T-helper 9 cell (primary cell): ENCODE measurements around the gene ST8SIA3.
"Not testable (repeated sequence)": the region's sequence is repeated elsewhere in the genome, so short reads cannot be mapped to it uniquely, and the experiment has no call there.

ENCODE experiments used
- DNase-seq: peaks from one replicate; pipeline ENCODE4 v3.0.0-alpha.2; 2020

ST8SIA3 gene

DNA sequence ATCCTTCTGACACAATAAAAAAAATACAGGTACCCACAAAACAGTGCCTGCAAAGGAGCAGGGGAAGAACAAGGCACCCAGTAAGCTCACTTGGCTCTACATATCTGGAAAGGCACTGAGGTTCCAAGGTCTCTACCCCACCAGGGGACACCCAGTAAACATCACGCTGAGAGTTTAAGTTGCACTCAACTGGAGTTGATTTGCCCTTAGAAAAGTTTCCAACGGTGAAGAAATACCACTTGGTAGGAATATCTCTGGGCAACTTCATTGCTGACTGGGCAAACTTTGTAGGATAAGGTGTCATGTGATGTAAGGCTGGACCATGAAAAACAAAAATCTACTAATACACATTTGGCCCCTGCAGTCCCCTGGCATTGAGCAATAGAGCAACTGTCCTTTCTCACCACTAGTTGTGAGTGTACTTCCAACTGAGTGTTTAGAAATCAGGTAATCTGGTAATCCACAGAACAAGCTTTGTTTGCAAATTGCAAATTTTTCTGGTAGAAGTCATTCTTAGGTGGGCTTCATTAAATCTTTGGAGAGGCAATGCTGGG is 14.2 kb downstream of the ST8SIA3 start:
- no peak for DNase-seq

DNA sequence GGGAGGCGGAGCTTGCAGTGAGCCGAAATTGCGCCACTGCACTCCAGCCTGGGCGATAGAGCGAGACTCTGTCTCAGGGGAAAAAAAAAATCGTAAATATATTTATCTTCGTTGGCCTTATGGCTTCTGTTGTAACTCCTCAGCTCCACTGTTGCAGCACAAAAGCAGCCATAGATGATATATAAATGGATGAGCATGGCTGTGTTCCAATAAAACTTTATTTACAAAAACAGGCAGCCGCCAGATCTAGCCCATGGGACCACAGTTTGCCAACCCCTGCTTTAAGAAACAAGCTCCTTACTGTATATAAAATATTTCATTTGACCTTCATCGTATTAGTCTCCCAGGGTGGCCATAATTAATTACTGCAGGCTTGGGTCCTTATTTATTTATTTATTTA is 20.1 kb downstream of the ST8SIA3 start:
- DNase-seq = no peak

DNA sequence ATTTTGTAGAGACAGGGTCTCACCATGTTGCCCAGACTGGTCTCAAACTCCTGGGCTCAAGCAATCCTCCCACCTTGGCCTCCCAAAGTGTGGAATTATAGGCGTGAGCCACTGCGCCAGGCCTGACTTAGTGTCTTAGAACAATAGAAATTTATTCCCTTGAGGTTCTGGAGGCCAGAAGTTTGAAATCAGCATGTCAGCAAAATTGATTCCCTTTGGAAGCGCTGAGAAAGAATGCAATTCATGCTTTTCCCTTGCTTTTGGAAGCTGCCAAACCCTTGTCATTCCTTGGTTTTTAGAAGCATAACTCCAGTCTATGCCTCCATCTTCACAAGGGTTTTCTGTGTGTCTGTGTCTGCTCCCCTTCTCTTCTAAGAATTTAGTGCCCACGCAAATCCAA is 20.7 kb downstream of the ST8SIA3 start:
- DNase-seq = no peak

DNA sequence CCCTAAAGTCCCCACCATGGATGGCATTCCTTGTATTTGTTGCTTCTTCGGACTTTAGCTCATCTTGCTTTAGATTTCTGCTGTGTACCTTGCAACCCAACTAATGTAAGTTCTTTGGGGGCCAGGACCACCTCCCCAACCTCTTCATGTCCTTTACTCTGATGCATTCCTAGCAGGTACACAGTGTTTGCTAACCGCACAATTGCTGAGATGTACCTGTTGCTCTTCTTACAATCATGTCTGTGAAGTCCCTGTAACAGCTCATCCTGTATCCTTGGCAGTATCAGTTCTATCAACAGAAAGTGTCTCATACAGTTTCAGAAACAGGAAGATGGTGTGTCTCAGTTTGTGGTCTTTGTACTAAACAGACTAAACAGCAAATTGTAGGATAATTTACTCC is 24.1 kb downstream of the ST8SIA3 start:
- DNase-seq = no peak

GRCh38 chr18:57389271-57389670 is 36.9 kb downstream of the ST8SIA3 start:
- DNase-seq = no peak

GRCh38 chr18:57390044-57390443 is 37.7 kb downstream of the ST8SIA3 start:
- DNase-seq = no peak

GRCh38 chr18:57394749-57395148 is 42.4 kb downstream of the ST8SIA3 start:
- DNase-seq = not testable (repeated sequence)

- not testable (repeated sequence) for DNase-seq
Measured at GRCh38 chr18:57396831-57397230, 44.5 kb downstream of the ST8SIA3 start.

DNA sequence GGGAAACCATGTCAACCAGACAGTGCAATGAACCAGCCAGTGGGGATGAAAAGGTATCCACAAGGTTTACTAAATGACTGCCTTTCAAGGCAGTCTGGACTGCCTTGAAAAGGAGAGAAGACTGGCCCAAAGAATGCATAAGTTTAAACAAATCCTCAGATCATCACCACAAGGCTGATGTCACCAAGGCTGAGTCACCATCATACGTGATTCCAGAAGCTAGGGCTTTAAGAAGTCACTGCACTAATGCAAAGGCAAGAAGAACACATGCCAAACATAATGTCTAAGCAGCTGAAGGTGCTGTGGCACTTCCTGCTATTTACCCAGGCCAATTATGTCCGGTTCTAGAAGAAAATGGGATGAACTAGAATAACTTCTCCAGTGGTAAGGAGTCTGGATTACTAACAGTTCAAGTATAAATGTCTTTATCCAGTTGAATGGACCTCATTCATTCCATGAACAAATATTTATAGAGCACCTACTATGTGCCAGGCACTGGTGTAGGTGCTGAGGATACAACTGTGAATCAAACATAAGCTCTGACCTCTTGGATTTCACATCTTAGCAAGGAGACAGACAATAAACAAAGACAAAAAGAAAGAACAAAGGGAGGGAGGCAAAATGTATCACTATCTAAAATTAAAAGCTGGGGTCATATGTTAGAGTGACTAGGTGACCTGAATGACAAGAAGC is 45.2 kb downstream of the ST8SIA3 start:
- no peak for DNase-seq

GRCh38 chr18:57404345-57404744 is 52.0 kb downstream of the ST8SIA3 start:
- no peak for DNase-seq

GRCh38 chr18:57409650-57410049 is 57.3 kb downstream of the ST8SIA3 start:
- DNase-seq = no peak

DNA sequence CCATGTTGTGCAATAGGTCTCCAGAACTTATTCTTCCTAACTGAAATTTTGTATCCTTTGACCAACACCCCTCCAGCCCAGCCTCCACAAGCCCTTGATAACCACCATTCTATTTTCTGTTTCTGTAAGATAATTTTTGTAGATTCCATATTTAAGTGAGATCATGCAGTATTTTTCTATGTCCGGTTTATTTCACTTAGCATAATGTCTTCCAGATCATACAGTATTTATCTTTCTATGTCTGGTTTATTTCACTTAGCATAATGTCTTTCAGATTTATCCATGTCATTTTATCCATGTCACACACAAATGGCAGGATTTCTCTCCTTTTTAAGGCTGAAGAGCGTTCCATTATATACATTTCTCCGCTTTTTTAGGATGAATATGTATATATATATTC is 58.4 kb downstream of the ST8SIA3 start:
- no peak for DNase-seq

- DNase-seq = no peak
Measured at GRCh38 chr18:57416542-57416941, 64.2 kb downstream of the ST8SIA3 start.
